Tibial nerve (tissue), 4 donors: ENCODE results near the gene OBSCN. TPM values are rescaled to one million over a fixed set of nuclear protein-coding genes. Genes with fewer than 3 reads are reported as not detected.
A peak's percentile ranks its signal among the peaks of the same experiment; 100 is the strongest.

Experiments
- DNase-seq, 2 donors: peaks; one replicate each; pipeline ENCODE4 v3.0.0-alpha.2; 2019; ENCODE audit warnings: low spot score in 2 of 2
- H3K27ac ChIP-seq, 4 donors: fragments of 200-600 bp; sonication (generic) in 3 of 4; one replicate each; pipeline ENCODE4 v1.5.1; 2017 to 2019; ENCODE audit warnings: mild to moderate bottlenecking in 1 of 4
- H3K27me3 ChIP-seq, 2 donors: fragments of 200-600 bp; sonication (generic) in 1 of 2; one replicate each; pipeline versions ENCODE4 v1.5.1 to v1.6.0; 2017 to 2019
- H3K36me3 ChIP-seq, 3 donors: fragments of 200-600 bp; sonication (generic); one replicate each; pipeline ENCODE4 v1.5.1; 2018 to 2019
- H3K4me1 ChIP-seq, 4 donors: fragments of 200-600 bp; sonication (generic) in 3 of 4; one replicate each; pipeline ENCODE4 v1.5.1; 2017 to 2019
- H3K4me3 ChIP-seq, 4 donors: fragments of 200-600 bp; sonication (generic) in 3 of 4; one replicate each; pipeline ENCODE4 v1.5.1; 2017 to 2019; ENCODE audit warnings: mild to moderate bottlenecking in 1 of 4, moderate library complexity in 1 of 4
- H3K9me3 ChIP-seq, 4 donors: fragments of 200-600 bp; sonication (generic) in 3 of 4; one replicate each; pipeline ENCODE4 v1.5.1; 2017 to 2019
- EP300 ChIP-seq, 2 donors: sonication (generic); formaldehyde crosslinking; IDR thresholded peaks; one replicate each; pipeline ENCODE4 v1.6.1; 2017; ENCODE audit warnings: antibody characterized with exemption in 2 of 2, mild to moderate bottlenecking in 1 of 2
- POLR2A ChIP-seq, 2 donors: fragments of 450-650 bp; IDR thresholded peaks; one replicate each; pipeline ENCODE4 v1.6.1; 2017; ENCODE audit warnings: antibody characterized with exemption in 2 of 2, mild to moderate bottlenecking in 2 of 2, moderate library complexity in 2 of 2
- WGBS, 2 donors: methylation state at CpG; one replicate each; pipeline ENCODE4 v1.1.5; 2018; 5-methylcytosine and 5-hydroxymethylcytosine counted together
- total RNA-seq, 4 donors: library from RNA; depleted of rRNA; stranded (reverse); fragments of >200 nt; gene quantifications; one replicate each; pipeline ENCODE4 v1.1.0, GENCODE V29; 2016
- TF ChIP-seq, protein P1 (sequence below), 5 experiments: fragments of 200-600 bp in 3 of 5; fragments of 450-650 bp in 2 of 5; sonication (generic) in 3 of 5; IDR thresholded peaks; one replicate each; pipeline ENCODE4 v1.5.1; 2016 to 2019; ENCODE audit warnings: antibody characterized with exemption in 5 of 5, mild to moderate bottlenecking in 3 of 5, moderate library complexity in 2 of 5

Gene OBSCN
- total RNA-seq, 4 donors from 2014 or later: 8.5 to 22.6 (median 19.0) TPM

GRCh38 chr1:228176024-228176395 lies 31.8 kb upstream of the OBSCN start:
- H3K27me3 ChIP-seq: no peaks in the 10 kb centered on the region
- no peak for TF ChIP-seq EP300 (IDR thresholded peaks at IDR 0.05)
- TF ChIP-seq, protein P1, sequence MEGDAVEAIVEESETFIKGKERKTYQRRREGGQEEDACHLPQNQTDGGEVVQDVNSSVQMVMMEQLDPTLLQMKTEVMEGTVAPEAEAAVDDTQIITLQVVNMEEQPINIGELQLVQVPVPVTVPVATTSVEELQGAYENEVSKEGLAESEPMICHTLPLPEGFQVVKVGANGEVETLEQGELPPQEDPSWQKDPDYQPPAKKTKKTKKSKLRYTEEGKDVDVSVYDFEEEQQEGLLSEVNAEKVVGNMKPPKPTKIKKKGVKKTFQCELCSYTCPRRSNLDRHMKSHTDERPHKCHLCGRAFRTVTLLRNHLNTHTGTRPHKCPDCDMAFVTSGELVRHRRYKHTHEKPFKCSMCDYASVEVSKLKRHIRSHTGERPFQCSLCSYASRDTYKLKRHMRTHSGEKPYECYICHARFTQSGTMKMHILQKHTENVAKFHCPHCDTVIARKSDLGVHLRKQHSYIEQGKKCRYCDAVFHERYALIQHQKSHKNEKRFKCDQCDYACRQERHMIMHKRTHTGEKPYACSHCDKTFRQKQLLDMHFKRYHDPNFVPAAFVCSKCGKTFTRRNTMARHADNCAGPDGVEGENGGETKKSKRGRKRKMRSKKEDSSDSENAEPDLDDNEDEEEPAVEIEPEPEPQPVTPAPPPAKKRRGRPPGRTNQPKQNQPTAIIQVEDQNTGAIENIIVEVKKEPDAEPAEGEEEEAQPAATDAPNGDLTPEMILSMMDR (IDR thresholded peaks at IDR 0.05): no peak
- no peak for TF ChIP-seq POLR2A (IDR thresholded peaks at IDR 0.05)
- H3K9me3 ChIP-seq: no peaks in the 10 kb centered on the region
- H3K36me3 ChIP-seq: peaks cover 0 to 31% (median 0%) of the 10 kb centered on the region in 3 donors
- H3K27ac ChIP-seq: peak overlapping the region in 1 of 4 donors; percentile 24
- H3K4me1 ChIP-seq: peaks cover 0 to 17% (median 0%) of the 10 kb centered on the region in 4 donors
- no peak overlapping the region for H3K4me3 ChIP-seq
- WGBS, 2 donors: 91 to 94% methylated on average over 3 to 4 of the region's 4 CpGs
- no peak for DNase-seq

DNA sequence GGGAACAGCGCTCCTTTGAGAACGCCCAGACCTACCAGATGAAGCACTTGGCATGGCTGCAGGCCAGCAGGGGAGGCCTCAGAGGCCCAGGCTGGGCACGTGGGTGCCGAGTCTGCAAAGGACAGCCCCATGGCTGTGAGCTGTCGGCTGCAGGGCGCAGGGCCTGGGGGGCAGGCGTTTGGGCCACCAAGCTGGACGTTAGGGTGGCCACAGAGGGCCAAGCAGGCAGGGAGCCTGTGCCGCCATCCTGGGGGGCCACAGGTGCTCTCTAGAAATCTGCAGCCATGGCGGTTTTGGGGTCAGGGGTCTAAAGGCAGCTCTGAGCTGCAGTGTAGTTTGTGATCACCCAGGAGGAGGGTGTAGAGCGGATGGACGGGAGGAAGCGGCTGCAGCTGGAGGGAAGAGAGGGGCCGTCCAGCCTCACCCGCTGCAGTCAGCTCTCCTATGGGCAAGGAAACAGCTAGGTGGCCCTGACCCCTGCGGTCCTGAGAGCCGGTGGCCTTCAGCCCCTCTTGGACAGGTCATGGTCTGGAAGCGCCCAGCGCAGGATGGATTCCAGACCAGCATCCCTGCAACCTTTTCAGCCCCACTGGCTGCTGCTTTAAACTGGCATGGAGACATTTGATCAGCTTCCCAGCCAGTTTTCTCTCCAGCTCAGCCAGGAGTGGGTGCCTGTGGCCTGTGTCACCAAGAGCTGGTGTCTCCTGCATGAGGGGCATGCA lies 31.2 kb upstream of the OBSCN start:
- 80 to 84% methylated on average over 15 to 18 of the region's 19 CpGs for WGBS, 2 donors
- DNase-seq: no peak

DNA sequence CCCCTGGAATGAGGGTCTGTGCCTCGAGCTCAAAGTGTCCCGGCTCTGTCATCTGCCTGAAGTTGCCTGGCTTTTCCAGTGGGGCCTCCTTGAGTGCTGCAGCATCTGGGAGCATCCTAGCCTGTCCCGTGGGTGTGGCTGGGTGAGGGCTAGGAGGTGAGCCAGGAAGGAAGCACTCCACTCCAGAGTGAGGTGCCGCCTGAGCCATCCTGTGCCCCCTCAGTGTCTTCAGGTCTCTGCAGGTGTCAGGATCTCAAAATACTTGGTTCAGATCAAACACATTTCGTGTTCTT lies 30.7 kb upstream of the OBSCN start:
- Histone ChIP-seq H3K27me3 (no peaks in the 10 kb centered on the region), H3K4me1 (peaks cover 0 to 17% (median 0%) of the 10 kb centered on the region in 4 donors), H3K27ac (no peak overlapping the region), H3K36me3 (peaks cover 0 to 35% (median 0%) of the 10 kb centered on the region in 3 donors), H3K4me3 (no peak overlapping the region), H3K9me3 (no peaks in the 10 kb centered on the region)
- 88 to 90% methylated on average over 5 of the region's 5 CpGs for WGBS, 2 donors
- no peak for DNase-seq
- TF ChIP-seq EP300 (IDR thresholded peaks at IDR 0.05) (no peak), POLR2A (IDR thresholded peaks at IDR 0.05) (no peak)
- TF ChIP-seq, protein P1 (IDR thresholded peaks at IDR 0.05): no peak

More for the DNA sequence above, 31.2 kb upstream of the OBSCN start:
- Histone ChIP-seq H3K4me1 (peaks cover 0 to 17% (median 0%) of the 10 kb centered on the region in 4 donors), H3K36me3 (peaks cover 0 to 31% (median 0%) of the 10 kb centered on the region in 3 donors), H3K27ac (peak overlapping the region in 1 of 4 donors; percentile 24), H3K27me3 (no peaks in the 10 kb centered on the region), H3K4me3 (no peak overlapping the region), H3K9me3 (no peaks in the 10 kb centered on the region)
- no peak for TF ChIP-seq POLR2A (IDR thresholded peaks at IDR 0.05)
- TF ChIP-seq, protein P1 (IDR thresholded peaks at IDR 0.05): no peak

DNA sequence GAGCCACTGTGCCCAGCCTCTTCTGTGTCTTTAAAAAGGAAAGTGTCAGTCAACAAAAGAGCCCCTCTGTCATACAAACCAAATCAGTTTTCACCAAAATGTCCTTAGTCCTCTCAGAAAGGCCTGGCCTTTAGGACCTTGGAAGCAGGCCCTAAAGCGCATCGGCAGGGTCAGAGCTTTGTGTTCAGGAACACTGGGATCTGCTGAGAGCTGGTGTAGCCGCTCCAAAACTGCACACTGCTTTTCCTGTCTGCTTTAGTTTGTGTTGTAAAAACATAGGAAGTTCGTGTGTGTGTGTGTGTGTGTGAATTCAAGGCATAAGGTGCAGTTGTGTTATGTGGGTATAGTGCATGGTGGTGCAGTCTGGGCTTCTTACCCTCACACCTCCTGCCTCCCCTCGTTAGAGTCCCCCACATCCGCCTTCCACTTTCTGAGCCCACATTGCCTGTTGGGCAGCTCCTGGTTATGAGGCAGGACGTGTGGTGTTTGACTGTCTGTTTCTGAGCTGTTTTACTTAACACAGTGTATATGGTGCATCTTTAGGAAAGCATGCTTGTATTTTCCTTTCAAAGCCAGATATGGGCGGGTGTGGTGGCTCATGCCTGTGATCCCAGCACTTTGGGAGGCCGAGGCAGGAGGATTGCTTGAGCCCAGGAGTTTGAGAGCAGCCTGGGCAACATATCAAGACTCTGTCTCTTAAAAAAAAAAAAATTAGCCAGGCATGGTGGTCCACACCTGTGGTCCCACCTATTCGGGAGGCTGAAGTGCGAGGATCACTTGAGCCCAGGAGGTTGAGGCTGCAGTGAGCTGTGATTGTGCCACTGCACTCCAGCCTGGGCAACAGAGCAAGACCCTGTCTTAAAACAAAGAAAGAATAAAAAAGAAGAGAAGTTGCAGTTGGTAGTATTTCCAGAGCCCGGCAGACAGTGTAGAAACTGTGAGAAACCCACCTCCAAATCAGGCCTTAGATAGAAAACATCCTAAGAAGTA lies 29.8 kb upstream of the OBSCN start:
- H3K27me3 ChIP-seq: no peaks in the 10 kb centered on the region
- peaks cover 0 to 17% (median 0%) of the 10 kb centered on the region in 4 donors for H3K4me1 ChIP-seq
- peaks cover 0 to 35% (median 0%) of the 10 kb centered on the region in 3 donors for H3K36me3 ChIP-seq
- no peak overlapping the region for H3K4me3 ChIP-seq
- TF ChIP-seq POLR2A (IDR thresholded peaks at IDR 0.05): no peak
- TF ChIP-seq, protein P1 (IDR thresholded peaks at IDR 0.05): no peak
- no peak for TF ChIP-seq EP300 (IDR thresholded peaks at IDR 0.05)
- 81 to 82% methylated on average over 12 of the region's 12 CpGs for WGBS, 2 donors
- peak overlapping the region in 2 of 4 donors; percentile 60 to 67 for H3K27ac ChIP-seq
- no peaks in the 10 kb centered on the region for H3K9me3 ChIP-seq
- DNase-seq: no peak
